Activated CD8-positive, alpha-beta memory T cell treated with anti-CD3 and anti-CD28 coated beads for 48 hours (primary cell): ENCODE results near the gene PIH1D1.
"Not testable (repeated sequence)": the region's sequence is repeated elsewhere in the genome, so short reads cannot be mapped to it uniquely, and the experiment has no call there.

Experiments used
- DNase-seq, 3 experiments: peaks; one replicate each; pipeline ENCODE4 v3.0.0-alpha.2; 2020; ENCODE audit warnings: low read depth in 2 of 3, low spot score in 2 of 3

The PIH1D1 gene

DNA sequence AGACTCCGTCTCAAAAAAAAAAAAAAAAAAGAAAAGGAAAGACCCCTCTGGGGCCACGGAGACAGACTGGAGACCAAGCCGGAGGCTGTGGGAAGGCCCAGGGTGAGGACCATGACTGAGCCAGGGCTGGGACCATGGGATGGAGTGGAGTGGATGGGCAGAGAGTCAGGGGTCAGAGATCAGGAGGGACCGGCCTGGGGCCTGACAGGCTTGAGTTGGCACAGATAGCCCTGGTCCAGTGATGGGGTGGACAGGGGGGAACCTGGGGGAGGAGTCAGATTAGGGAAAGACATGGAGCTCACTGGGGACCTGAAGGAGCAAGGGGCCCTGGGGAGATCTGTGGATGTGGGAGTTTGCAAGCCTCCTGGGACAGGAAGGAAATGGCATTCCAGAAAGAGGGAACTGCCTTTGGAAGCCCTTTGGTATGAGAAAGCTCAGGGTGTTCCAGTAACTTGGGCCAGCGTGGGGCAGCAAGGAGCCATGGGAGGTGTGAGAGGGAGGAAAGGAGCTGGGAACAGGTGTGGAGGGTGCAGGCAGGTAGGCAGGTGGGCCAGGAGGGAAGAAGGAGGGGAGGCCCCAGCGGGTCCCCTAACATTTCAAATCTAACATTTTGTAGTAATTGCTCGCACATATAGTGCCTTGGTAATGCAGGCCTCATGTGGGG, 29.5 kb upstream of the PIH1D1 start:
- DNase-seq, result no peak

DNA sequence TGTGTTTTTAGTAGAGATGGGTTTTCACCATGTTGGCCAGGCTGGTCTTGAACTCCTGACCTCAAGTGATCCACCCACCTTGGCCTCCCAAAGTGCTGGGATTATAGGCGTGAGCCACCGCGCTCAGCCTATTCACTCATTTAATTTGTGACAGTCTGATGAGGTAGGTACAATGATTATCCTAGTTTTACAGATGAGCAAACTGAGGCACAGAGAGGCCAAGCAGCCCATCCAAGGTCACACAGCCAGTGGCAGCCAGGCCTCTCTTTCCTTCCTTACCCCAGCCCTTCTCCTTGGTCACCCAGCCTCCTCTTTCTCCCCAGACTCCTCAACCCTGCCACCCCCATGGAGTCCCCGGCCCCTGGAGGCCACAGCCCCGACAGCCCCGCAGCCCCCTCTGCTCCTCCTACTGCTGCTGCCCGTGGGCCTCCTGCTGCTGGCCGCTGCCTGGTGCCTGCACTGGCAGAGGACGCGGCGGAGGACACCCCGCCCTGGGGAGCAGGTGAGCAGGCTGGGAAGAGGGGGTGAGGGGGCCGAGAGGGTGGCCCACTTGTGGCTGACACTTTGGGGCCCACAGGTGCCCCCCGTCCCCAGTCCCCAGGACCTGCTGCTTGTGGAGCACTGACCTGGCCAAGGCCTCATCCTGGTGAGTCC, 28.5 kb upstream of the PIH1D1 start:
- DNase-seq, result no peak

DNA sequence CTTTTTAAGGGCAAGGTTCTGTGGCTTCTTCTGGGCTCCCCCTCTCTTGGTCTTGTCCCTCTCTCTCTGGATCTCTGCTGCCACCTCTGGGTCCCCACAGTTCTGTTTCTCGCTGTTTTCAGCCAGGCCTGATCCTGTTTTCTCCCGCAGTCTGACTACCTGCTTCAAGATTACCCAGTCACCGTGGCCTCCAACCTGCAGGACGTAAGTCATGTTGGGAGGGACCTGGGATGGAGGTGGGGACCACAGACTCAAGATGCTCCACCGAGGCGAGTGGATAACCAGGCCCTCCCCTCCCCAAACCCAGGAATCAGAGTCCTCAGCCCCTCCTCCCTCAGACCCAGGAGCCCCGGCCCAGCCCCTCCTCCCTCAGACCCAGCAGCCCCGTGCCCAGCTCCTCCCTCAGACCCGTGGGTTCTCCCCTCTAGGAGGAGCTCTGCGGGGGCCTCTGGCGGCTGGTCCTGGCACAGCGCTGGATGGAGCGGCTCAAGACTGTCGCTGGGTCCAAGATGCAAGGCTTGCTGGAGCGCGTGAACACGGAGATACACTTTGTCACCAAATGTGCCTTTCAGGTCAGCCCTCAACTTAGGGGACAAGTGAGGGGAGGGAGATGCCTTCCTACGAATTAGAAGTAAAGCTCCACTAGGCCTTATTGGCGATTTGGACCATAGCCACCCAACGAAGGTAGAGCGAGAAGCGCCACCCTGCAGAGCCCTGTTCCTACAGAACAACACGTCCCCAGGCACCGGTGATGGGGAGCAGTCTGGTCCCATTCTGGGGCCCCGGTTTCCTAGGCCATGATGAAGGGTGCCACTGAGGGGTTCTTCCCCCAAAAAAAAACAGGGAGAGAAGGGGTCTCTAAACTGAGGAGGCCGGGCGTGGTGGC, 24.6 kb upstream of the PIH1D1 start:
- no peak for DNase-seq

DNA sequence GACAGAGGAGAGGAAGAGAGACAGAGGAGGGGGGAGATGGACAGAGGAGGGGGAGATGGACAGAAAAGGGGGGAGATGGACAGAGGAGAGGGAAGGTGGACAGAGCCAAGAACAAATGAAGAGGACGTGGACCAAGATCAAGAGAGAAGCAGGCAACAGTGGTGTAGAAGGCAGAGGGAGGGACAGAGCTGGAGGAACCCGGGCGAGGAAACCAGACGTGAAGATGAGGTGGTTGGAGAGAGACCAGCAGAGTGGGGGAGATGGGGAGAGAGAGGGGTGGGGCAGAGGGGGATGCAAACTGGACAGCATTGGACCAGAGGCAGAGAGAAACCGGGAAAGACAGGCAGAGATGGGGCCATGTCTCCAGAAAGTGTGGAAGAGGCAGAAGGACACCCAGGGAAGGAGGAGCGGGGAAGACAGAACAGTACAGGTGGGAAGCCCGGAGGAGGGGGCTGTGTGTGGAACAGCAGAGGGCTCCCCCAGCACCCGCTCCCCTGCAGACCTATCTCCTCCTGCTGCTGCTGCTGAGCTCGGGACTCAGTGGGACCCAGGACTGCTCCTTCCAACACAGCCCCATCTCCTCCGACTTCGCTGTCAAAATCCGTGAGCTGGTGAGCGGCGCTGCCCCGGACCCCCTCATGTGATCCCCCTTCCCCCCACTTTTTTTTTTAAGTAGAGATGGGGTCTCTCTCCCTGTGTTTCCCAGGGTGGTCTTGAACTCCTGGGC, 23.7 kb upstream of the PIH1D1 start:
- no peak for DNase-seq

DNA sequence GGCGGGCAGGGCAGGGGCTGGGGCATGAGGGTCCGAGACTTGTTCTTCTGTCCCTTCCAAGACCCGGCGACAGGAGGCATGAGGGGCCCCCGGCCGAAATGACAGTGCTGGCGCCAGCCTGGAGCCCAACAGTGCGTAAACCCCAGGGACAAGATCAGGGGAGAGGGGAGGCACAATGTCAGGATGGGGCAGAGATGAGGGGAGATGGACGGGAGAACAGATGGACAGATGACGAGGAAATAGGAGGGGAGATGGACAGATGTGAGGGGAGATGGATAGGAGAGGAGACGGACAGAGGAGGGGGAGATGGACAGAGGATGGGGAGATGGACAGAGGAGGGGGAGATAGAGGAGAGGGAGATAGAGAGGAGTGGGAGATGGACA, 22.9 kb upstream of the PIH1D1 start:
- DNase-seq, result no peak

DNA sequence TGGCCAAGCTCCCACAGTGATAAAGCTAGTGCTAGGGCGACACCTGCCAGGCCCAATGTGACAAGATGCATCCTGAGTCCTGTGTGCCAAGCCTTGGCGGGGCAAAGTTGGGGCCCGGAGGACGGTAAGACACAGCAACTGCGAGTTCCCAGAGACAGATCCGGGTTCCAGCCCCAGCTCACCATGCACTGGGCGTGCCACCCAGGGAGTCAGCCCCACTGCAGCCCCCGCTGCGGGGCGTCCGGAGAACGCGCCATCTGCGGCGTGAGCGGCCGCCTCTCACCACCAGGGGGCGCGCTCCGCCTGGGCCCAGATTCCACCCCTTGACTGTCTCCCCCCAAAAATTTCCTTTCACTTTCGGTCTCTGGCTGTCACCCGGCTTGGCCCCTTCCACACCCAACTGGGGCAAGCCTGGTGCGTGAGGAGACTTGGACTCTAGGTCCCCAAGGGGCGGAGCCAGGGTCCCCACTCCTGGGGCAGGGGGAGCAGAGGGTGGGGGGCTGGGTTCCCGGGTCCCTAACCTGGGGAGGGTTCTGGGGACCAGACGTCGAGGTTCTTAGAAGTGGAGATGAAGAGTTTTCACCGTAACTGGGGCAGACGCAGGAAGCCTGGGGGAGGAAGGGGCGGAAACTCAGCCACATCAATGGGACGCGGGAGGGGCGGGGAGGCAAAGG, 22.4 kb upstream of the PIH1D1 start, which contains the start of gene FLT3LG:
TSS of gene FLT3LG (plus strand) at position 348 of the 674 bp plus-strand sequence. CDS start 425 bp downstream, outside the sequence.
- DNase-seq, result peak; percentile 79 to 83 (median 82)

DNA sequence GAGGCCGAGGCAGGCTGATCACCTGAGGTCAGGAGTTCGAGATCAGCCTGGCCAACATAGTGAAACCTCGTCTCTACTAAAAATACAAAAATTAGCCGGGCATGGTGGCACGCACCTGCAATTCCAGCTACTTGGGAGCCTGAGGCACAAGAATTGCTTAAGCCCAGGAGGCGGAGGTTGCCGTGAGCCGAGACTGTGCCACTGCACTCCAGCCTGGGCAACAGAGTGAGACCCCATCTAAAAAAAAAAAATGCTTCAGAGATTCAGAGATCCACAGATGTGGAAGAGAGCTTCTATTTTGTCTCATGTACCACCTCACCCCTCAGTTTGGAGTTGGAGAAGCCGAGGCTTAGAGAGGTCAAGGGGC, 21.9 kb upstream of the PIH1D1 start:
- not testable (repeated sequence) for DNase-seq

DNA sequence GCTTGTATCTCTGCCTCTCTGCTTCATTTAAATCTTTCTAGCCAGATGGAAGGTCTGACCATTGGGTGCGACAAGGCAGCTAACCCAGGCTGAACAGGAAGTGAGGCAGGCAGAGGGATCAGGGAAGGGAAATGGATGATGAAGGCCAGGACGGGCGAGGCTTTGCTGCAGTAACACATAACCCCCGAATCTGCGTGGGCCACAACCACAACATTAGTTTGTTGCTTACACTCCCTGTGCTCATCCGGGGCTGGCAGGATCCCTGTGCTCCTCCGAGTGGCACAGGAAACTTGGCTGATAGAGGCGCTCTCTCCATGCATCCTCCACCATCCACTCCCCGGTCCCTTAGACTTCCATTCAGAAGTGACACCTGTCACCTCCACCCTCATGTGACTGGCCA, 21.3 kb upstream of the PIH1D1 start:
- no peak for DNase-seq

DNA sequence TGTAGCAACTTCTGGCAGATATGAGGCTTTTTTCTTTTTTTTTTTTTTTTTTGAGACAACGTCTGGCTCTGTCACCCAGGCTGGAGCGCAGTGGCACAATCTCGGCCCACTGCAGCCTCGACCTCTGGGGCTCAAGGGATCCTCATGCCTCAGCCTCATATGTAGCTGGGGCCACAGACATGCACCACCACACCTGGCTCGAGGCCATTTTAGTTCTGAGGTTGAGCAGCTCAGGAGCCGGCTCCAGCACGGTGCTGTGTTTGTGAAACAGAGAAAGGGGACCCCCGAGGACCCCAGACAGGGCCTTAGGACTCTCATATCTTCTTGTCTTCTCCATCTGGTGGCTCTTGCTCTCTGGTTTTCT, 19.0 kb upstream of the PIH1D1 start:
- no peak for DNase-seq

DNA sequence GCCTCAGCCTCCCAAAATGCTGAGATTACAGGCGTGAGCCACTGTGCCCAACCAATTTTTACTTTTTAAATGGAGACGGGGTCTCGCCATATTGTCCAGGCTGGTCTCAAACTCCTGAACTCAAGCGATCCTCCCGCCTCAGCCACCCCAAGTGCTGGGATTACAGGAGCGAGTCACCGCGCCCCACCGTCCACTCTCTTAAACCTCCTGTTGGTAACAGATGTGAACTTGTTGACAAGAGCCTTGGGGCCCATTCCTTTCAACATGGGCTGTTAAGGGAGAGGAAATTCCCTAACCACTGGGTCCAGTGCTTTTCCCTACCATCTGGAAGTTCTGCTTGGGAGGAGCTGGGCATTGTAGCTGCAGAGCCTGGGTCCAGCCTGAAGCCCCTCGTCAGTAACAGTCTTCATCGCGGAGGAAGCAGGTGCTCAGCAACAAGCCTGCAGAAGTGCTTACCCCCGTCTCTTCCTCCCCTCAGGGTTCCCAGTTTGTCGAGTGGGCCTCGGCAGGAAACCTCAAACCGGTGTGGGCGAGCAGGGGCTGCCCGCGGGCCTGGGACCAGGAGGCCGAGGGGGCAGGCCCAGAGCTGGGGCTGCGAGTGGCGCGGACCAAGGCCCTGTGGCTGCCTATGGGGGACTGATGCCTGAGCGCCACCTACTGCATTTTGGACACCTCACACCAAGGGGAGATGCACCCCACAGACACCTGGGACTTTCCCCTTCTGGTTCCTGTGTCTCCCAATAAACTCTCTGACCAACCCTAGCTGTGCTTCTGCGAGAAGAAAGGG, 18.4 kb upstream of the PIH1D1 start:
- peak in 1 of 3 experiments; percentile 91 for DNase-seq

DNA sequence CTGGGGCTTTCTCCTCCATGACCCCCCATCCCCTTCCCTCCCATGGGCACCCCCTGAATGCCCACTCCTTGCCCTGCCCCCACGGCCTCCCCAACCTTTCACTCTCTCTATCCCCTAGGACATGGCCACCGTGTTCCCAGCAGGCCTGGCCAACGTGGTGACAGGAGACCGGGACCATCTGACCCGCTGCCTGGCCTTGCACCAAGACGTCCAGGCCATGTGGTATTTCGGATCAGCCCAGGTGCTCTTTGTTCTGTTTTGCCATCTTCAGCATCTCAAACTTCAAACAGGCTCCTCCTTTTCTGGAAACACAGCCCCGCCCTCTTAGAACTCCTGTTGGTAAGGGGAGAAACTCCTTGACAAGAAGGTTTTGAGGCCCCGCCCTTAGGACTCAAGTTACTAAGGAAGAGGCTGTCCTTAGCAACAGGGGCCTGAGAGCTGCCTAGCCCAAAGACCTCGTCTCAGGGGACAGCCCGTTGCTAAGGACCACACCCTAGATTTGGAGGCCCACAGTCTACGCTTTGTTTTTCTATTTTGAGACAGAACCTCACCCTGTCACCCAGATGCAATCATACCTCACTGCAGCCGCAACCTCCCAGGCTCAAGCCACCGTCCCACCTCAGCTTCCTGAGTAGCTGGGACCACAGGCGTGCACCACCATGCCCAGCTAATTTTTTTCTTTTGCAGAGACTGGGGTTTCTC, 17.3 kb upstream of the PIH1D1 start:
- peak in 1 of 3 experiments; percentile 63 for DNase-seq

DNA sequence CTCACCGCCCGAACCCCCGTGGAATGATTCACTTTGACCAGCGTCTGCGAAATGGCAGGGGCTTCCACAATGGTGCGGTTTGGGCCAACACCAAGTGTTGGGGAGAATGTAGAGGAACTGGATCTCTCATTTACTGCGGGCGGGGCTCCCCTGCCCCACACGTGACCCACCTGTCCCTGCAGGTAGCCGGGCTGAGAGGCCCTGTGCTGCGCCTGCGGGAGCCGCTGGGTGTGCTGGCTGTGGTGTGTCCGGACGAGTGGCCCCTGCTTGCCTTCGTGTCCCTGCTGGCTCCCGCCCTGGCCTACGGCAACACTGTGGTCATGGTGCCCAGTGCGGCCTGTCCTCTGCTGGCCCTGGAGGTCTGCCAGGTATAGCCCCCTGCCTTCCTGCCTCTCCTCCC, 16.6 kb upstream of the PIH1D1 start:
- no peak for DNase-seq

DNA sequence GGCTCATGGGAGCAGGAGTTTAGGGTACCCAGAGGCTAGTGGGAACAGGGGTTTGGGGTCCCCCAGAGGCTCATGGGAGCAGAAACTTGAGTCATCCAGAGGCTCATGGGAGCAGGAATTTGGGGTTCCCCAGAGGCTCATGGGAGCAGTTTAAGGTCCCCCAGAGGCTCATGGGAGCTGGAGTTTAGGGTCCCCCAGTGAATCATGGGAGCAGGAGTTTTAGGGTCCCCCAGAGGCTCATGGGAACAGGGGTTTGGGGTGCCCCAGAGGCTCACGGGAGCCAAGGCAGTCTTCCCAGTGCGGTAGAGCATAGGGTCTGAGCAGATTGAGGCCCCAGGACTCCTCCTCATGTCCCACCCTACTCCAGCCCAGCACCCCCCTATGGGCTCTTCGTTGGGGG, 13.8 kb upstream of the PIH1D1 start:
- DNase-seq, result no peak

DNA sequence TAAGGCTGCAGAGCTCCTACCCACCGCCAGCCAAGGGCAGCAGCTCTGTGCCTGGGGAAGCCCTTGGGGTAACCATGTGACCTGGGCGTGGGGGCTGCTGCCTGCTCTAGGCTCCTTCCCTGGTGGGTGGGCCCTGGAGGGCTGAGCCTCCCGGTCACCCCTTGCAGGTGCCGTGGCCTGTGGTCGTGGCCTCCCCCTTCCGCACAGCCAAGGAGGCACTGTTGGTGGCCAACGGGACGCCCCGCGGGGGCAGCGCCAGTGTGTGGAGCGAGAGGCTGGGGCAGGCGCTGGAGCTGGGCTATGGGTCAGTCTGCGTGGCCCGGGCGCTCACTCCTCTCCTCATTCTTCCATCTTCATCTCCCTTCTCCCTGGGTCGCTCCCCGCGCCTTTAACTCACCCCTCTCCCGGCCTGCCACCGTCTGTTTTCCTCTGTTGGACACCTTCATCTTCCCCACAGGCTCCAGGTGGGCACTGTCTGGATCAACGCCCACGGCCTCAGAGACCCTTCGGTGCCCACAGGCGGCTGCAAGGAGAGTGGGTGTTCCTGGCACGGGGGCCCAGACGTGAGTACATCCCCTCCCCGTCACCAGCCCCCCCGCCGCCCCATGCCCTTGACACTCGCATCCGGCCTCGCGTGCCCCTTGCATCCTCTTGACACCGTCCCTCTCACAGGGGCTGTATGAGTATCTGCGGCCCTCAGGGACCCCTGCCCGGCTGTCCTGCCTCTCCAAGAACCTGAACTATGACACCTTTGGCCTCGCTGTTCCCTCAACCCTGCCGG, 12.5 kb upstream of the PIH1D1 start:
- no peak for DNase-seq

DNA sequence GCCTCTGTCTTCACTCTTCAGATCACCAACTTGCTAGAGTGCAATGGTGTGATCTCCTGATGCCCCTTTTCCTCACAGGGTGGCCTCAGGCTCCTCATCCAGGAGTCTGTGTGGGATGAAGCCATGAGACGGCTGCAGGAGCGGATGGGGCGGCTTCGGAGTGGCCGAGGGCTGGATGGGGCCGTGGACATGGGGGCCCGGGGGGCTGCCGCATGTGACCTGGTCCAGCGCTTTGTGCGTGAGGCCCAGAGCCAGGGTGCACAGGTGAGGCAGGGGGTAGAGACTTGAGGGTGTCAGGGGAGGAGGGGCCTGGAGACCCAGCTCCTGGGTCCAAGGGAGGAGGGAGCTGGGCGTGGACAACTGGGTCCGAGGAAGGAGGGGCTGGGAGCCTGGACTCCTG, 10.9 kb upstream of the PIH1D1 start:
- DNase-seq, result no peak

DNA sequence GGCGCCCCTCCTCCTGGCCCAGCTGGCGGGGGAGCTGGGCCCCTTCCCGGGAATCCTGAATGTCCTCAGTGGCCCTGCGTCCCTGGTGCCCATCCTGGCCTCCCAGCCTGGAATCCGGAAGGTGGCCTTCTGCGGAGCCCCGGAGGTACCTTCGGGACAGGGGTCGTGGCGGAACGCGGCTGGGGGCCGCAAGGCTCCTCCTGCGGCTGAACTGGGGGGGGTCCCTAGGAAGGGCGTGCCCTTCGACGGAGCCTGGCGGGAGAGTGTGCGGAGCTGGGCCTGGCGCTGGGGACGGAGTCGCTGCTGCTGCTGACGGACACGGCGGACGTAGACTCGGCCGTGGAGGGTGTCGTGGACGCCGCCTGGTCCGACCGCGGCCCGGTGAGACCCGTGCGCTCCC, 10.0 kb upstream of the PIH1D1 start:
- no peak for DNase-seq

DNA sequence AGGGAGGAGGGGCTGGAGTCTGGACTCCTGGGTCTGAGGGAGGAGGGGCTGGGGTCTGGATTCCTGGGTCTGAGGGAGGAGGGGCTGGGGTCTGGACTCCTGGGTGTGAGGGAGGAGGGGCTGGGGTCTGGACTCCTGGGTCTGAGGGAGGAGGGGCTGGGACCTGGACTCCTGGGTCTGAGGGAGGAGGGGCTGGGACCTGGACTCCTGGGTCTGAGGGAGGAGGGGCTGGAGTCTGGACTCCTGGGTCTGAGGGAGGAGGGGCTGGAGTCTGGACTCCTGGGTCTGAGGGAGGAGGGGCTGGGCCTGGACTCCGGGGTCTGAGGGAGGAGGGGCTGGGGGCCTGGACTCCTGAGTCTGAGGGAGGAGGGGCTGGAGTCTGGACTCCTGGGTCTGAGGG, 9.5 kb upstream of the PIH1D1 start:
- DNase-seq, result not testable (repeated sequence)

DNA sequence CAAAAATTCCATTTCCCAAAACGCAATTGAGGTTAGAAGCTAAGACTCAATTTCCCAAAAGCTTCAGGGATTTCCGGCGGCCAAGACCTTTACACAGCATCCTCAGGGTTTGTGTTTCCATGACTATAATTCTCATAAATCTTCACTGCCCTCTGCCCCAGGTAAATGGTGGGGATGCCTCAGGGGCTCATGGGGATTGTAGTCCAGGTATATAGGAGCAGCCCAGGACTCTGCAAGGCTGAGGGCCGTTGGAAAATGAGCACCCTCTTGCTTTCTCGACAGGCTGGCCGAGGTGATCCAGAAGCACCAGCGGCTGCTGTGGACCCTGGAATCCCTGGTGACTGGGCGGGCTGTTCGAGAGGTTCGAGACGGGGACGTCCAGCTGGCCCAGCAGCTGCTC, 7.8 kb upstream of the PIH1D1 start:
- no peak for DNase-seq

DNA sequence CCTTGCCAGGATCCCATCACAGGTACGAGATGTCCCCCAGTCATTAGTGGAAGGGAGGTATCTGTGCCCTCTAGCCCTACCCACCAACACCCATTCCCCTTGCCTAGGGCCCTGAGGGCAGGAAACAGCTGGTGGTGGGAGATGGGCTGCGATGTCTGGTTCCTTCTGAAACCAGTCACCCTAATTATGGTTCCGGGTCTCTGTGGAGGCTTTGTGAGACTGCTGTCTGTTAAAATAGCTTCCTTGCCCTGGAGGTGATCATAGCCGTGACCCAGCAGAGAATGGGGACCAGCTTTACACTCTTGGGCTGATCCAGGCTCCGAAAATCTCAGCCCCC, 6.9 kb upstream of the PIH1D1 start:
- no peak for DNase-seq
